ENCODE data around the gene HTRA3.

- no peak for TF ChIP-seq CTCF (IDR thresholded peaks at IDR 0.05; ENCODE audit: insufficient read depth, low read length, poor library complexity, severe bottlenecking)
- no peak for TF ChIP-seq EZH2phosphoT487 (conservative IDR thresholded peaks at IDR 0.05; ENCODE audit: low read length)
Measured at GRCh38 chr4:8275548-8275910, 6.0 kb downstream of the HTRA3 start.

Measured in SU-DHL-6 (cell line).